Nucleus accumbens (tissue), 56 donors: ENCODE measurements around the gene CDH15.
"Not testable (repeated sequence)": the region's sequence is repeated elsewhere in the genome, so short reads cannot be mapped to it uniquely, and the experiment has no call there.

Experiments
- DNase-seq, 56 donors: peaks; one replicate each; lab custom pipeline; 2025; lab: John Stamatoyannopoulos, UW

Gene CDH15

GRCh38 chr16:89155851-89156739 is 15.5 kb upstream of the CDH15 start:
- DNase-seq, result peak in 6 of 56 donors; percentile 4 to 37 (median 18)

DNA sequence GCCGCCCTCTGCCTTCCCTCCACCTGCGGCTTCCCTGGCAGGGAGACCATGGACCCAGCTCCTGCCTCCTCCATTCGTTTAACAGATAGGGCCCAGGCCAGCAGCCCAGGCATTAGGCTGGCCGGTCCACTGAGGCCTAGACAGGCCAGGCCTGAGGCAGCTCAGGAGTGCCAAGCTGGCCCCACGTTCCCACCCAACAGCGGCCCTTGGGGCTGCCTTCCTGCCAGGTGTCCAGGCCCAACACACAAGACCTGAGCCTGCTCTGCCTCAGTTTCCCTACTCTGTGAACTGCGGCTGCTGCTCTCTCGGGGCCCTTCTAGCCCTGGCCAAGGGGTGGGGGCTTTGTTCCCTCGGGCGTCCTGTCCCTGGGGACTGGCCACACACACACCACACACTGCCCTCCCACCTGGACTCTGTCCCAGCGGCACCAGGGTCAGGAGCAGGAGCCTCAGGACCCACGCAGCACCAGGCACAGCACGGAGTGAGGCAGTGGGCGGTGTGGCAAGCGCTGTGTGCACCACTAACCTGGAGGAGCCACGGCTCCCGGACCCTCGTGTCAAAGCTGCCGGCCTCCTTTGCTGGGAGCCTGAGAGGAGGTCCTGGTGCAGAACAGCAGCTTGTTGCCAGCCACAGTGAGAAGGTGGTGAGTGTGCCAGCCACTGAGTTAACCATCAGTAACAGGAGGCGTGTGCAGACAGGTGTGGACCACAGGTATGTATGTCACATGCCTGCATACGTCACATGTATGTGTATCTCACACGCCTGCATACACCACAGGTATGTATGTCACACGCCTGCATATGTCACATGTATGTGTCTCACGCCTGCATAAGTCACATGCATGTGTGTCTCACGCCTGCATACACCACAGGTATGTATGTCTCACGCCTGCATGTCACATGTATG is 14.6 kb upstream of the CDH15 start:
- no peak for DNase-seq

- no peak for DNase-seq
These were observed 13.8 kb upstream of the CDH15 start for GRCh38 chr16:89157778-89158177.

DNA sequence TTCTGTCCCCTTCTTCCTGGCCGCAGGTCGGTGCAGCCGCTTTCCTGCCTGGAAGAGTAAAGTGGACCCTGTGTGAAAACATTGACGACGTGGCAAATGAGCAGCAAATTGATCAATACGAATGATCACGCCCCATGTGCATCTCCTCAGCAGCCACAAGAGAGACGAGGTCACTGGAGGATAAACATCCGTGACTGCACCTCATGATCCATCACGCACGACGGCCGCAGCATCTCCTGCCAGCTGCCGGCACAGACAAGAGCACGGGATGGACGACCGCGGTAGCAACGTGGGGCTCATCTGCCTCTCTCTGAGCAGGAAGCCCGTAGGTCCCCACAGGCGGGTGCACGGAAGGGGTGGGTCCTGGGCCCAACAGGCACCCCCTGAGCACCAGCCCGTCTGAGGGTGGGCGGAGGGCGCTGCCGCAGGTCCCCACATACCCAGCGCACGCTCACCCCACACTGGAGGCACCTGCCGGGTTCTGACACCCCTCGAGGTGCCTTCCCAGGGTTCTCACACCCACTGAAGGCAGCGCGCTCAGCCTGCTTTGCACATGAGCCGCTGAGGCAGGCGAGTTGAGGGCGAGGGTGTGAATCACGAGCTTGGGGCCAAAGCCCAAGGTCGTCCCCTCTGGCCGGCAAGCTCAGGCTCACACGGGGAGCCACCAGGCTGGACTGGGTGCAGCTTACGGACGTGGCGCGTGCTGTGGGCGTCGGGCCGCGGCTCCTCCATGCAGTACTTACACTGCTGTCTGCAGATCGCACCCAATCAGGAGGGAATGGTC is 12.3 kb upstream of the CDH15 start:
- no peak for DNase-seq

GRCh38 chr16:89159850-89160354 is 11.6 kb upstream of the CDH15 start:
- DNase-seq, result no peak

DNA sequence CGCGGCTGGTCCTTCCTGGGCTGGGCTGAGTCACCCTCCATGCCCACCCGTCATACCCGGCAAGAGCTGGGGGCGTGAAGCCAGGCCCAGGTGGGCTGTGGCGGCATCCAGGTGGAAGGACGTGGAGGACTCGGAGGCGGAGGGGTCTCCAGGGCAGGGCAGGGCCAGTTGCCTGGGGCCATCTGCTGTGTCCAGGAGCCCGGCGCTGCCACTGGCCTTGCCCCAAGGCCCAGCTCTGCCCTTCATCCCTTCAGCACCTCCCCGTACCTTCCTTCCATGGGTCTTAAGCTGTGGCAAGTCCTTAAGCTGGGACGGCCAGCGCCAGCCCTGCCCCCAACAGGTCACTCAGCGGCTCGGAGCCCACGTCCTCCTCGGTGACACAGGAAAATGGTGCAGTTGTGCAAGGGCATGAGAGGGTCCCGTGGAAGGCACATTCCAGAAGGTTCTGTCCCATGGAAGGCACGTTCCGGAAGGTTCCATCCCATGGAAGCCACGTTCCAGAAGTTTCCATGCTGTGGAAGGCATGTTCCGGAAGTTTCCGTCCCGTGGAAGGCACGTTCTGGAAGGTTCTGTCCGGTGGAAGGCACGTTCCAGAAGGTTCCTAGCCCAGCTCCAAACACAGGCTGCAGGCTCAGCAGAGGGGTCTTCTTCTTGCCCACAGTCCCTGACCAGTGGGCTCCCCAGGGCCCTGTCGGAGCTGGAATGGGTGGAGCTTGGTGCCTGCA is 10.4 kb upstream of the CDH15 start:
- DNase-seq, result peak in 1 of 56 donors; percentile 28

GRCh38 chr16:89161763-89162713 is 9.5 kb upstream of the CDH15 start:
- DNase-seq, result no peak

DNA sequence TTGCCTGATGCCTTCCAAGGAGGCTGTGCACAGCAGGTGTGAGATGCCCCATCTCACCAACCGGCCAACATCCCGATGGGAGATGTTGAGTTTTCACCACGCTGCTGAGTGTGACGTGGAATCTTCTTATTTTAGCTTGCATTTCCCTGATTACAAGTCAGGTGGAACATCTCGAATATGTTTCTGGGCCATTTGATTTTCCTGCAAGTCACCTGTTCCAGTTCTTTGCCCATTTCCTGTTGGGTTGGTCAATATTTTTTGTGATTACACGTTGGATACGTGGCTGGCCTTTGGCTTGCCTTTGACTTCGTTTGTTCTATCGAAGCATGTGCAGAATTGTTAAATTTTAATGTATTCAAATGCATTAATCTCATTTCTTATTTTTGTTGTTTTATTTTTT is 8.3 kb upstream of the CDH15 start:
- DNase-seq, result no peak

- no peak for DNase-seq
These were observed 7.1 kb upstream of the CDH15 start for GRCh38 chr16:89164436-89164835.

- DNase-seq, result no peak
These were observed 6.5 kb upstream of the CDH15 start for GRCh38 chr16:89164847-89165680.

DNA sequence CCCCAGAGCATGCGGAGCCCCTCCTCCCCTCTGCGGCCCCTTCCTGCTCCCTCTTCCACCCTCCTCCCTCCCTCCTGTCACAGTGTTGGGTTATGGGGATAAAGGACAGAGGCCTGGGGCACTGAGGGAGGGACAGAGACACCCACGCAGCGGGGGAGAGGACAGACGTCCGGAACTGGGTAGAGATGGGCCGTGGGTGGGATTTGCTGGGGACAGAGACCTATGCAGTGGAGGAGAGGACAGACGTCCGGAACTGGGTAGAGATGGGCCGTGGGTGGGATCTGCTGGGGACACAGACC is 5.9 kb upstream of the CDH15 start:
- DNase-seq, result not testable (repeated sequence)

GRCh38 chr16:89166696-89167424 is 4.7 kb upstream of the CDH15 start:
- DNase-seq, result no peak

- DNase-seq, result peak in 52 of 56 donors; percentile 8 to 85 (median 55)
These were observed 4.1 kb upstream of the CDH15 start for GRCh38 chr16:89167425-89167941.

GRCh38 chr16:89168381-89169189 is 3.0 kb upstream of the CDH15 start:
- no peak for DNase-seq

DNA sequence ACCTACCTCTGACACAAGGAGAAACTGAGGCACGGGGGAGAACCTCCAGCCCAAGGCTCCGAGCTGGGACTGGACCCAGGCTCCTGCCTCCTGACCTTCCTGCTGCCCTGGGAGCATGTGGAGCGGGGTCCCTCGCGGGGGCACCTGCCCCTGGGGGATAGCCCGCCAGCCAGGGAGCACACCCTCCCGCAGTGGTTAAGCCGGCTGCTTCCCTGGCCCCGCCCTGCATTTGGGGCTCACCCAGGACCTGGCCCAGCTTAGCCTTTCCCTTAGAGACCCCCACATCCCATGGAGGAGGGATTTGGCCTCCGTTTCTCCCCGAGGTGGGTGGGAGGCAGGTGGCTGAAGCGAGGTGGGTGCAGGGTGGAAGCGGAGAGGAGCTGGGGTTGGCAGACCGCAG is 1.8 kb upstream of the CDH15 start:
- no peak for DNase-seq
